H1 (cell line): Measurements from ENCODE around the gene CYB561D2. TPM values are rescaled to one million over a fixed set of nuclear protein-coding genes. Genes with fewer than 3 reads are reported as not detected.

Source experiments
- NANOG ChIP-seq: IDR thresholded peaks from 2 replicates; pipeline ENCODE4 v1.6.1; 2011; ENCODE audit warnings: low read length, low read depth, mild to moderate bottlenecking, inconsistent platforms; ENCODE audit not compliant: insufficient read depth, poor library complexity, severe bottlenecking
- SIRT6 ChIP-seq: IDR thresholded peaks from one replicate; pipeline ENCODE4 v1.7.1; 2012; ENCODE audit warnings: low read length, inconsistent platforms
- SP1 ChIP-seq: IDR thresholded peaks from 2 replicates; pipeline ENCODE4 v1.6.1; 2011; ENCODE audit warnings: low read depth, low read length
- polyA plus RNA-seq, 7 experiments: library from polyadenylated mRNA; depleted of rRNA in 3 of 7; stranded (reverse) in 5 of 7; unstranded in 2 of 7; fragments of >200 nt in 5 of 7; fragments of 200-250 nt in 2 of 7; gene quantifications; 1 replicate in 5 of 7; 2 replicates in 1 of 7; 4 replicates in 1 of 7; pipeline versions ENCODE4 v1.2.1 to v1.2.3, GENCODE V29; 2011 to 2013; ENCODE audit warnings: missing spikeins in 2 of 7, mixed read lengths in 2 of 7
- total RNA-seq: library from RNA; stranded (reverse); fragmentation: NEBNext Ultra II Directional; extraction: Animal tissue kit (Norgen Biotek cat#: 25700); gene quantifications from 2 replicates; pipeline ENCODE4 v1.2.1, GENCODE V29; 2021

CYB561D2 gene
- total and polyA plus RNA-seq, 2 of the 8 experiments (the other 6 are each of a cell fraction or from before 2014, with no cell fraction given) = 9.8 to 34.0 TPM

DNA sequence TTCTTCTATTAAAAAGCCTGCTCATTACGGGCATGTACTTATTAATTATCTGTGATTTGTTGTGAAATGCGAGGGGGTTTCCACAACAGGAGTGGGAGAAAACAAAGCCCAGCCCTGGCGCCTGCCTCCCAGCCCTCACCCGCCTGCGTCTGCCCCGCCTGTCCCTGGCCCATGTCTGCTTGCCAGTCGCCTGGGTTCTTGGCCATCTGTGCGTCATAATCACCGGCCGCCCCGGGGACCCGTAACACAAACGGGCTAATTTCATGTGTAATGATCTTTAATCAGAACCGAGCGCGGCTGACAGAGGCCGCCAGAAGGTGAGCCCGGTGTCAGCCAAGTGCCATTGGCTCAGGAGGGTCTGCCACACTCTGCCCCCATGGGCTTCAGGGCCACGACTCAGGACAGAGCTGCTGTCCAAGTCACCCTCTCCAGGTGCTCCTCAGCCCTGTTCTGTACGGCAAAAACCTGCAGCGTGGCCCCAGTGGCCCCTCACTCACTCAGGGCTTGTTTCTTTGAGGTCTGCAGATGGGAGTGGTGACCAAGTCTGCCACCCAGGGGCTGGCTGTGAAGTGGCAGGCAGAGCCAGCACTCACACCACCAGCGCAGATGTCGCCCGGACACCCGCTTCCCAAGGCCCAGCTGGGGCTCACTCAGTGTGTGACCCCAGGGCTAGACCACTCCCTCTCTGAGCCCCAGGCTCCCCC is 37.5 kb downstream of the CYB561D2 start (continued):
- TF ChIP-seq NANOG (no peak), SP1 (no peak), SIRT6 (no peak)
